GM18508 (cell line): Measurements from ENCODE around the gene IGF2BP2.
"Not testable (repeated sequence)": the region's sequence is repeated elsewhere in the genome, so short reads cannot be mapped to it uniquely, and the experiment has no call there.

ENCODE experiments used
- ATAC-seq: cut with Tn5 transposase; IDR thresholded peaks from one replicate; pipeline ENCODE4 v1.9.1; 2021; ENCODE audit warnings: moderate number of reproducible peaks; ENCODE audit not compliant: insufficient read depth, unreplicated experiment

IGF2BP2 gene

GRCh38 chr3:185685231-185686035, 139.4 kb downstream of the IGF2BP2 start:
- no peak for ATAC-seq

- no peak for ATAC-seq
Measured at GRCh38 chr3:185680231-185680630, 144.6 kb downstream of the IGF2BP2 start.

- no peak for ATAC-seq
Measured at GRCh38 chr3:185678027-185678426, 146.8 kb downstream of the IGF2BP2 start.

- no peak for ATAC-seq
Measured at GRCh38 chr3:185677146-185677829, 147.6 kb downstream of the IGF2BP2 start.

- no peak for ATAC-seq
Measured at GRCh38 chr3:185667574-185667973, 157.3 kb downstream of the IGF2BP2 start.

- ATAC-seq: no peak
Measured at GRCh38 chr3:185663929-185664328, 160.9 kb downstream of the IGF2BP2 start.

- no peak for ATAC-seq
Measured at GRCh38 chr3:185661772-185662171, 163.1 kb downstream of the IGF2BP2 start.

GRCh38 chr3:185661296-185661695, 163.5 kb downstream of the IGF2BP2 start:
- ATAC-seq: not testable (repeated sequence)

GRCh38 chr3:185659942-185660921, 164.6 kb downstream of the IGF2BP2 start:
- ATAC-seq: no peak

- ATAC-seq: no peak
Measured at GRCh38 chr3:185658943-185659342, 165.9 kb downstream of the IGF2BP2 start.

GRCh38 chr3:185658504-185658912, 166.3 kb downstream of the IGF2BP2 start:
- ATAC-seq: no peak

GRCh38 chr3:185657691-185658503, 166.9 kb downstream of the IGF2BP2 start:
- no peak for ATAC-seq

GRCh38 chr3:185657211-185657610, 167.6 kb downstream of the IGF2BP2 start:
- no peak for ATAC-seq

GRCh38 chr3:185656321-185656840, 168.5 kb downstream of the IGF2BP2 start:
- ATAC-seq: no peak

GRCh38 chr3:185655426-185656320, 169.2 kb downstream of the IGF2BP2 start:
- ATAC-seq: no peak

- no peak for ATAC-seq
Measured at GRCh38 chr3:185654758-185655145, 170.1 kb downstream of the IGF2BP2 start.

- ATAC-seq: no peak
Measured at GRCh38 chr3:185653949-185654757, 170.7 kb downstream of the IGF2BP2 start.

GRCh38 chr3:185651971-185652370, 172.9 kb downstream of the IGF2BP2 start:
- ATAC-seq: no peak
